NT2/D1 (cell line): ENCODE measurements around the gene ARHGEF37.

Source experiments
- DNase-seq: peaks from one replicate; pipeline ENCODE4 v3.0.0-alpha.2; 2011; ENCODE audit warnings: low read depth, low spot score
- H3K27me3 ChIP-seq: 2 replicates; pipeline ENCODE4 v1.6.0; 2011; ENCODE audit warnings: mild to moderate bottlenecking; ENCODE audit not compliant: insufficient read length, insufficient read depth
- H3K36me3 ChIP-seq: 2 replicates; pipeline ENCODE4 v1.6.1; 2011; ENCODE audit warnings: mild to moderate bottlenecking, low read length, mixed read lengths; ENCODE audit not compliant: insufficient read depth, insufficient read length
- H3K4me1 ChIP-seq: 2 replicates; pipeline ENCODE4 v1.5.1; 2011; ENCODE audit not compliant: insufficient read depth, insufficient read length
- H3K4me3 ChIP-seq: 2 replicates; pipeline ENCODE4 v1.5.1; 2011; ENCODE audit warnings: low read depth; ENCODE audit not compliant: insufficient read length
- H3K9ac ChIP-seq: 2 replicates; pipeline ENCODE4 v1.6.0; 2011; ENCODE audit warnings: low read depth; ENCODE audit not compliant: insufficient read length
- H3K9me3 ChIP-seq: 2 replicates; pipeline ENCODE4 v1.5.1; 2011; ENCODE audit warnings: mild to moderate bottlenecking, low read length; ENCODE audit not compliant: insufficient read depth
- SUZ12 ChIP-seq: IDR thresholded peaks from 2 replicates; pipeline ENCODE4 v1.6.1; 2011; ENCODE audit not compliant: insufficient read length, insufficient read depth; ENCODE audit errors: extremely low read depth
- YY1 ChIP-seq: IDR thresholded peaks from 2 replicates; pipeline ENCODE4 v1.6.1; 2011; ENCODE audit not compliant: insufficient read length, insufficient read depth
- ZNF274 ChIP-seq: IDR thresholded peaks from 2 replicates; pipeline ENCODE4 v1.6.1; 2011; ENCODE audit warnings: mild to moderate bottlenecking, low read depth, low read length

The ARHGEF37 gene

GRCh38 chr5:149622466-149622865 is 41.2 kb downstream of the ARHGEF37 start:
- Histone ChIP-seq H3K9ac (no peak overlapping the region), H3K4me3 (no peak overlapping the region), H3K9me3 (no peaks in the 10 kb centered on the region), H3K4me1 (no peaks in the 10 kb centered on the region), H3K36me3 (no peaks in the 10 kb centered on the region), H3K27me3 (no peaks in the 10 kb centered on the region)
- DNase-seq = no peak
- TF ChIP-seq YY1 (no peak), ZNF274 (no peak), SUZ12 (no peak)

GRCh38 chr5:149623473-149623872 is 42.2 kb downstream of the ARHGEF37 start:
- H3K4me3 ChIP-seq = no peak overlapping the region
- no peaks in the 10 kb centered on the region for H3K4me1 ChIP-seq
- no peak for DNase-seq
- no peaks in the 10 kb centered on the region for H3K9me3 ChIP-seq
- H3K27me3 ChIP-seq = no peaks in the 10 kb centered on the region
- TF ChIP-seq SUZ12 (no peak), ZNF274 (no peak), YY1 (no peak)
- H3K9ac ChIP-seq = no peak overlapping the region
- no peaks in the 10 kb centered on the region for H3K36me3 ChIP-seq

DNA sequence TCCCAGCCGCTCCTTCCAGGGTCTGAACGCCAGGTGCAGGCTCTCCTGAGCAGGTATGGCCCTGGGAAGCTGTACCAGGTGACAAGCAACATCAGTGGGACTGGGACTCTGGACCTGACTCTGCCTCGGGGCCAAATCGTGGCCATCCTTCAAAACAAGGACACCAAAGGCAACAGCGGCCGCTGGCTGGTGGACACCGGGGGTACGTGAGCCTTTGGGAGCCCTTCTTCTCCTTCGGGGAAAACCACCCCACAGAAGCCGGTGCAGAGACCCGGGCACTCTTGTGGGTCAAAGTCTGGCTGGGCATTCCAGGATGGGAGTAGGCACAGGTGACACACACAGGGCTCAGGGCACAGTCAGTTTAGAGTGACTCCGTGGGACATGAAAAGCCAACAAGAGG is 45.8 kb downstream of the ARHGEF37 start:
- no peak overlapping the region for H3K4me3 ChIP-seq
- H3K27me3 ChIP-seq = no peaks in the 10 kb centered on the region
- TF ChIP-seq SUZ12 (no peak), YY1 (no peak), ZNF274 (no peak)
- H3K36me3 ChIP-seq = no peaks in the 10 kb centered on the region
- no peaks in the 10 kb centered on the region for H3K9me3 ChIP-seq
- no peak for DNase-seq
- H3K4me1 ChIP-seq = peaks cover 4% of the 10 kb centered on the region
- no peak overlapping the region for H3K9ac ChIP-seq

DNA sequence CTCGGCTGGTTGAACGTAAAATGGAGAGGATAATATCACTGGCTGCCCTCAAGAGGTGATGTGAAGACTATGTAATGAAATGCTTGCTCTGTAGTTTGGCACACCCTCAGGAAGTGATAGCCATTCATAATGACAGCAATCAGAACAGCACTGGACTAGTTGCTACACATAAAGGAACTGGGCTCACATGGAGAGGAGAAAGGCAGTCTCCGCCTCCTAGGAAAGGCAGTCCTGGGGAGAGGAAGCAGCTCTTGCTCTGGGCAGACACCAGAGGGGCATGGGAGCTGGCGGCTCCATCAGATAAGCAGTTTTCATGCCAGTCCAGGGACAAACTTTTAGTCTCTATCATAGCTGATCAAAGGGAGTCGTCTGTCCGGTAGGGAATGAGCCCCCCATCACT is 46.9 kb downstream of the ARHGEF37 start:
- Histone ChIP-seq H3K4me1 (peaks cover 12% of the 10 kb centered on the region), H3K4me3 (no peak overlapping the region), H3K27me3 (no peaks in the 10 kb centered on the region), H3K36me3 (no peaks in the 10 kb centered on the region), H3K9me3 (no peaks in the 10 kb centered on the region), H3K9ac (no peak overlapping the region)
- TF ChIP-seq ZNF274 (no peak), YY1 (no peak), SUZ12 (no peak)
- no peak for DNase-seq

DNA sequence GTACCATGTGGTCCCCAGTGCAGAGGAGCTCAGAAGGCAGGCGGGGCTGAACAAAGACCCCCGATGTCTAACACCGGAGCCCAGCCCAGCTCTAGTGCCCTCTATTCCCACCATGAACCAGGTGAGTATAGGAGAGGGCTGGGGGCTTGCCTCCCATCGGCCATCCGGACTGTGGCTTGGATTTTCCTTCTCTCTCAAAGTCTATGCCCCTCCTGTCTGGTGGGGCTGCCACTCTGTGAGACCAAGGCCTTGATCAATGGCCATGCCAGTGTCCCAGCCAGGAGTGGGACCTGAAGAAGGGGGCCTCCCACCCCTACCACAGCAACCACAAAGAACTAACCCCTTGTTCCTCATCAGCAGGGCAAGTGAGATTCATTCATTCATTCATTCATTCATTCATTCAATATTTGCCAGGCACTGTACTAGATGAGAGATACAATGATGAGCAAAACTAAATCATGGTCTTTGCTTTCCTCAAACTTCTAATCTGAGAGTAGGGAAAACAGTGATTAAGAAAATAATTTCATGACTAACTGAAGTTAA is 47.6 kb downstream of the ARHGEF37 start:
- H3K9ac ChIP-seq = no peak overlapping the region
- no peaks in the 10 kb centered on the region for H3K9me3 ChIP-seq
- H3K27me3 ChIP-seq = no peaks in the 10 kb centered on the region
- TF ChIP-seq YY1 = no peak
- TF ChIP-seq ZNF274 = no peak
- TF ChIP-seq SUZ12 = no peak
- no peak overlapping the region for H3K4me3 ChIP-seq
- peaks cover 14% of the 10 kb centered on the region for H3K4me1 ChIP-seq
- no peak for DNase-seq
- no peaks in the 10 kb centered on the region for H3K36me3 ChIP-seq

DNA sequence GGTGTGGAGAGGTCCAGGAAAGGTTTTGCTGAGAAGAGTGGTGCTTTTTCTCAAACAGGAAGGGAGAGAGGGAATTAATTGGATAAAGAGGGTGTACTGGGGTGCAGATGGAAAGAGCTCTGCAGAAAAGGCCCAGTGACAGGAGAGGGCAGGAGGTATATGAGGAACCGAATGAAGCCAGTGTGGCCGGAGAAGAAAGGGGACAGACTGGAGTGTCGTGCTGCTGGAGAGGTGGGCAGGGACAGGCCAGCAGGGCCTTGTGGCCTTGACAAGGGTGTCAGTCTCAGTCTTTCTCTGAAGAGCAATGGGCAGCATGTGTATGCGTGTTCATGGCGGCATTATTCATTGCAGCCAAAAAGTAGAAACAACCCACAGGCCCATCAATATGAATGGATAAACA is 48.1 kb downstream of the ARHGEF37 start:
- TF ChIP-seq SUZ12 (no peak), YY1 (no peak), ZNF274 (no peak)
- H3K9ac ChIP-seq = no peak overlapping the region
- DNase-seq = no peak
- peaks cover 14% of the 10 kb centered on the region for H3K4me1 ChIP-seq
- H3K4me3 ChIP-seq = no peak overlapping the region
- no peaks in the 10 kb centered on the region for H3K9me3 ChIP-seq
- no peaks in the 10 kb centered on the region for H3K36me3 ChIP-seq
- H3K27me3 ChIP-seq = no peaks in the 10 kb centered on the region

DNA sequence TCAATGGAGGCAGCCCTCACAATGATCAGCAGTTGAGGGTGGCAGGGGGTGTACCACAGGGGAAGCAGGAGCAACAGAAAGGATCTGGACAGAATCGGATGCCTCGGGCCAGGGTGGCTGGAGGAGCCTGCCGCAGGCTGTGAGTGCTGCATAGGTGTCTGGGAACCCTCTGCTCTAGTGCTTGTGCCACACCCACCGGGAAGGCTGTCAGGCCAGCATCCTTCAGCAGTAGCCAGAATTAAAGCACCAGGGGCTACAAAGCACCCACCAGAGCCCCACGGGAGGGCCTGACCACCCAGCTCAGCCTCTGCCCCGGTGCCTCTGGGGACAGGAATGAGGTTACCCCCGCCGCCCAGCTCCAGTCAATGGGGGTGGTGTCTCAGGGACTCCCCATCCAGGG is 49.0 kb downstream of the ARHGEF37 start:
- Histone ChIP-seq H3K4me1 (peaks cover 14% of the 10 kb centered on the region), H3K9ac (no peak overlapping the region)
- TF ChIP-seq ZNF274 (no peak), SUZ12 (no peak), YY1 (no peak)

More for the DNA sequence above, 49.0 kb downstream of the ARHGEF37 start:
- no peaks in the 10 kb centered on the region for H3K36me3 ChIP-seq
- DNase-seq = no peak
- H3K27me3 ChIP-seq = no peaks in the 10 kb centered on the region
- H3K4me3 ChIP-seq = no peak overlapping the region
- H3K9me3 ChIP-seq = no peaks in the 10 kb centered on the region
